ENCODE measurements around the gene NPHP1.
"Not testable (repeated sequence)": the region's sequence is repeated elsewhere in the genome, so short reads cannot be mapped to it uniquely, and the experiment has no call there.

NPHP1 gene

GRCh38 chr2:110113961-110114591 lies 90.7 kb downstream of the NPHP1 start:
- H3K9me3 Mint-ChIP-seq = peaks cover 3 to 4% of the 10 kb centered on the region in 2 donors
- H3K36me3 Mint-ChIP-seq = no peaks in the 10 kb centered on the region
- no peak for DNase-seq
- no peaks in the 10 kb centered on the region for H3K4me1 Mint-ChIP-seq
- H3K4me3 Mint-ChIP-seq = no peak overlapping the region
- H3K27me3 Mint-ChIP-seq = peaks cover 63 to 93% of the 10 kb centered on the region in 2 donors
- no peak for ATAC-seq (replicated peaks)
- no peak overlapping the region for H3K27ac Mint-ChIP-seq

- H3K9me3 Mint-ChIP-seq; H3K4me3 Mint-ChIP-seq; DNase-seq; H3K27ac Mint-ChIP-seq; ATAC-seq (replicated peaks); H3K36me3 Mint-ChIP-seq; H3K4me1 Mint-ChIP-seq: not testable (repeated sequence)
- H3K27me3 Mint-ChIP-seq = peaks cover 54 to 87% of the 10 kb centered on the region in 2 donors
These were observed 96.5 kb downstream of the NPHP1 start for GRCh38 chr2:110108291-110108690.

- ATAC-seq (replicated peaks) (no peak), DNase-seq (no peak)
- Mint-ChIP-seq H3K9me3 (peaks cover 0 to 2% of the 10 kb centered on the region in 2 donors), H3K27ac (no peak overlapping the region), H3K4me3 (no peak overlapping the region), H3K27me3 (peaks cover 56 to 87% of the 10 kb centered on the region in 2 donors), H3K4me1 (no peaks in the 10 kb centered on the region), H3K36me3 (no peaks in the 10 kb centered on the region)
These were observed 97.4 kb downstream of the NPHP1 start for GRCh38 chr2:110107092-110108079.

- no peaks in the 10 kb centered on the region for H3K36me3 Mint-ChIP-seq
- ATAC-seq (replicated peaks) = no peak
- peaks cover 0 to 2% of the 10 kb centered on the region in 2 donors for H3K9me3 Mint-ChIP-seq
- H3K27ac Mint-ChIP-seq = no peak overlapping the region
- no peak overlapping the region for H3K4me3 Mint-ChIP-seq
- peaks cover 0 to 1% of the 10 kb centered on the region in 2 donors for H3K4me1 Mint-ChIP-seq
- peaks cover 56 to 87% of the 10 kb centered on the region in 2 donors for H3K27me3 Mint-ChIP-seq
- no peak for DNase-seq
These were observed 98.2 kb downstream of the NPHP1 start for GRCh38 chr2:110106642-110107041.

GRCh38 chr2:110105608-110106467 lies 99.0 kb downstream of the NPHP1 start:
- ATAC-seq (replicated peaks) (no peak), DNase-seq (no peak)
- H3K27me3 Mint-ChIP-seq = peaks cover 56 to 82% of the 10 kb centered on the region in 2 donors

GRCh38 chr2:110105183-110105582 lies 99.6 kb downstream of the NPHP1 start:
- peaks cover 53 to 75% of the 10 kb centered on the region in 2 donors for H3K27me3 Mint-ChIP-seq
- H3K4me3 Mint-ChIP-seq = no peak overlapping the region
- no peak overlapping the region for H3K27ac Mint-ChIP-seq
- no peaks in the 10 kb centered on the region for H3K36me3 Mint-ChIP-seq
- ATAC-seq (replicated peaks) (no peak), DNase-seq (no peak)
- H3K4me1 Mint-ChIP-seq = peaks cover 0 to 3% of the 10 kb centered on the region in 2 donors
- H3K9me3 Mint-ChIP-seq = peaks cover 0 to under 1% of the 10 kb centered on the region in 2 donors

More at GRCh38 chr2:110105608-110106467, 99.0 kb downstream of the NPHP1 start:
- no peak overlapping the region for H3K4me3 Mint-ChIP-seq
- peaks cover 0 to 2% of the 10 kb centered on the region in 2 donors for H3K9me3 Mint-ChIP-seq
- H3K4me1 Mint-ChIP-seq = peaks cover 0 to 3% of the 10 kb centered on the region in 2 donors
- H3K36me3 Mint-ChIP-seq = no peaks in the 10 kb centered on the region
- H3K27ac Mint-ChIP-seq = no peak overlapping the region

- H3K27me3 Mint-ChIP-seq = peaks cover 47 to 71% of the 10 kb centered on the region in 2 donors
- no peak overlapping the region for H3K27ac Mint-ChIP-seq
- ATAC-seq (replicated peaks) (no peak), DNase-seq (no peak)
- no peaks in the 10 kb centered on the region for H3K9me3 Mint-ChIP-seq
- H3K4me1 Mint-ChIP-seq = peaks cover 0 to 3% of the 10 kb centered on the region in 2 donors
- no peaks in the 10 kb centered on the region for H3K36me3 Mint-ChIP-seq
- no peak overlapping the region for H3K4me3 Mint-ChIP-seq
These were observed 100.6 kb downstream of the NPHP1 start for GRCh38 chr2:110104025-110104771.

GRCh38 chr2:110103061-110103961 lies 101.5 kb downstream of the NPHP1 start:
- Mint-ChIP-seq H3K27me3 (peaks cover 39 to 62% of the 10 kb centered on the region in 2 donors), H3K4me3 (no peak overlapping the region)
- no peak for ATAC-seq (replicated peaks)

GRCh38 chr2:110101901-110102803 lies 102.7 kb downstream of the NPHP1 start:
- H3K36me3 Mint-ChIP-seq = no peaks in the 10 kb centered on the region
- DNase-seq = no peak
- peaks cover 0 to 3% of the 10 kb centered on the region in 2 donors for H3K4me1 Mint-ChIP-seq
- H3K27ac Mint-ChIP-seq = no peak overlapping the region
- peaks cover 0 to 3% of the 10 kb centered on the region in 2 donors for H3K9me3 Mint-ChIP-seq
- no peak overlapping the region for H3K4me3 Mint-ChIP-seq
- peaks cover 27 to 51% of the 10 kb centered on the region in 2 donors for H3K27me3 Mint-ChIP-seq
- peak; percentile 60 to 67 for ATAC-seq (replicated peaks)

More at GRCh38 chr2:110103061-110103961, 101.5 kb downstream of the NPHP1 start:
- H3K27ac Mint-ChIP-seq = no peak overlapping the region
- peaks cover 0 to 3% of the 10 kb centered on the region in 2 donors for H3K4me1 Mint-ChIP-seq
- H3K36me3 Mint-ChIP-seq = no peaks in the 10 kb centered on the region
- DNase-seq = no peak
- peaks cover 0 to 3% of the 10 kb centered on the region in 2 donors for H3K9me3 Mint-ChIP-seq

- ATAC-seq (replicated peaks) = no peak
- DNase-seq = no peak
- H3K9me3 Mint-ChIP-seq = peaks cover 0 to 3% of the 10 kb centered on the region in 2 donors
These were observed 103.5 kb downstream of the NPHP1 start for GRCh38 chr2:110101280-110101844.

GRCh38 chr2:110100880-110101279 lies 103.9 kb downstream of the NPHP1 start:
- ATAC-seq (replicated peaks); H3K9me3 Mint-ChIP-seq; H3K4me3 Mint-ChIP-seq: not testable (repeated sequence)

More at GRCh38 chr2:110101280-110101844, 103.5 kb downstream of the NPHP1 start:
- Mint-ChIP-seq H3K4me3 (no peak overlapping the region), H3K36me3 (no peaks in the 10 kb centered on the region), H3K27ac (no peak overlapping the region), H3K27me3 (peaks cover 24 to 43% of the 10 kb centered on the region in 2 donors), H3K4me1 (peaks cover 0 to 3% of the 10 kb centered on the region in 2 donors)

More at GRCh38 chr2:110100880-110101279, 103.9 kb downstream of the NPHP1 start:
- peaks cover 27 to 39% of the 10 kb centered on the region in 2 donors for H3K27me3 Mint-ChIP-seq
- H3K27ac Mint-ChIP-seq, H3K36me3 Mint-ChIP-seq, H3K4me1 Mint-ChIP-seq, DNase-seq: not testable (repeated sequence)
